Caco-2 (cell line): ENCODE measurements around the gene DPT. TPM values are rescaled to one million over a fixed set of nuclear protein-coding genes. Genes with fewer than 3 reads are reported as not detected.

Source experiments
- BruUV-seq: library from RNA; stranded (reverse); fragments of 400-500 nt; replicated peaks from 2 replicates; lab custom pipeline; 2021; lab: Mats Ljungman, UMichigan
- CTCF ChIA-PET: fragments of 300-600 bp; sonication (Branson Sonifier 250); formaldehyde crosslinking; loops from one replicate; lab custom pipeline; 2022; ENCODE audit warnings: antibody characterized with exemption; lab: Charles Lee
- POLR2A ChIA-PET: fragments of 300-600 bp; sonication (Branson Sonifier 250); formaldehyde crosslinking; loops from one replicate; lab custom pipeline; 2022; ENCODE audit warnings: antibody characterized with exemption; lab: Charles Lee
- DNase-seq, 2 experiments: peaks; one replicate each; pipeline versions ENCODE4 v3.0.0 to v3.0.0-alpha.2; 2020 to 2022
- H3K27me3 ChIP-seq: replicated peaks from 2 replicates; pipeline ENCODE4 v1.6.0; 2011; ENCODE audit warnings: low read length; ENCODE audit not compliant: control insufficient read depth, insufficient read depth
- H3K36me3 ChIP-seq: 2 replicates; pipeline ENCODE4 v1.5.1; 2011; ENCODE audit warnings: low read length; ENCODE audit not compliant: control insufficient read depth, insufficient read depth
- H3K4me1 ChIP-seq: fragments of 250-450 bp; sonication (Bioruptor Pico); 2 replicates; pipeline ENCODE4 v1.5.1; 2020; ENCODE audit warnings: mild to moderate bottlenecking
- H3K4me3 ChIP-seq: 2 replicates; pipeline ENCODE4 v1.5.1; 2011; ENCODE audit warnings: low read depth, mild to moderate bottlenecking, control low read depth, low read length
- H3K9me3 ChIP-seq: fragments of 250-450 bp; sonication (Bioruptor Pico); 2 replicates; pipeline ENCODE4 v1.5.1; 2020; ENCODE audit warnings: mild to moderate bottlenecking, moderate library complexity
- H3K27ac Mint-ChIP-seq: one replicate; pipeline ENCODE4 v1.8.0; 2022; ENCODE audit warnings: mixed read lengths; ENCODE audit not compliant: unreplicated experiment
- H3K27me3 Mint-ChIP-seq: one replicate; pipeline ENCODE4 v1.8.0; 2022; ENCODE audit warnings: mixed read lengths; ENCODE audit not compliant: insufficient read depth, unreplicated experiment
- H3K36me3 Mint-ChIP-seq: one replicate; pipeline ENCODE4 v1.8.0; 2022; ENCODE audit warnings: mild to moderate bottlenecking, mixed read lengths; ENCODE audit not compliant: insufficient read depth, unreplicated experiment
- H3K4me1 Mint-ChIP-seq: one replicate; pipeline ENCODE4 v1.8.0; 2022; ENCODE audit warnings: low read depth, mixed read lengths; ENCODE audit not compliant: unreplicated experiment
- H3K4me3 Mint-ChIP-seq: one replicate; pipeline ENCODE4 v1.8.0; 2022; ENCODE audit warnings: mild to moderate bottlenecking, moderate library complexity, mixed read lengths; ENCODE audit not compliant: unreplicated experiment
- H3K9me3 Mint-ChIP-seq: one replicate; pipeline ENCODE4 v1.8.0; 2022; ENCODE audit warnings: mixed read lengths; ENCODE audit not compliant: unreplicated experiment
- intact Hi-C: fragments of 100-400 bp; cut with micrococcal nuclease; formaldehyde crosslinking; loops from one replicate; pipeline ENCODE4 v1.10.0; 2022; ENCODE audit not compliant: unreplicated experiment
- total RNA-seq: library from RNA; stranded (reverse); gene quantifications from 2 replicates; pipeline ENCODE4 v1.2.3, GENCODE V29; 2022
- TF ChIP-seq, protein P1 (sequence below), 2 experiments: fragments of 200-600 bp in 1 of 2; IDR thresholded peaks; 1 replicate in 1 of 2; 2 replicates in 1 of 2; pipeline versions ENCODE4 v1.5.1 to v1.8.0; 2011 to 2022; ENCODE audit warnings: antibody characterized with exemption in 1 of 2, control low read depth in 1 of 2, inconsistent platforms in 1 of 2, low read depth in 1 of 2, low read length in 1 of 2, mild to moderate bottlenecking in 1 of 2, moderate library complexity in 1 of 2; ENCODE audit not compliant: insufficient read depth in 1 of 2, severe bottlenecking in 1 of 2, unreplicated experiment in 1 of 2

The DPT gene
- total RNA-seq, 1 experiment from 2014 or later = not detected

DNA sequence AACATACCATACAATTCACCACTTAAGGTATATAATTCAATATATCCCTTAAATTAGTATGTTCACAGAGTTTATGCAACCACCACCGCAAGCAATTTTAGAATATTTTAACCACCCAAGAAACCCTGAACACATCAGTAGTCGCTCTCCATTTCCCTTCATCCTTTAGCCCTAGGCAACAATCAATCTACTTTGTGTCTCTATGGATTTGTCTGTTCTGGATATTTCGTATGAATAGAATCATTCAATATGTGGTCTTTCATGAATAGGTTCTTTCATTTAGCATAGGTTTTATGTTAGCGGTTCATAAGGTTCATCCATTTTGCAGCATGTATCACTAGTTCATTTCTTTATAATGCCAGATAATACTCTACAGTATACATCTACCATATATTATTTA, 4.2 kb upstream of the DPT start:
- Histone ChIP-seq H3K36me3 (no peaks in the 10 kb centered on the region), H3K27me3 (no peaks in the 10 kb centered on the region), H3K9me3 (no peaks in the 10 kb centered on the region), H3K4me3 (no peak overlapping the region), H3K4me1 (no peaks in the 10 kb centered on the region)
- Mint-ChIP-seq H3K36me3 (no peaks in the 10 kb centered on the region), H3K27ac (no peak overlapping the region), H3K4me1 (peaks cover 9% of the 10 kb centered on the region), H3K27me3 (no peaks in the 10 kb centered on the region), H3K9me3 (no peaks in the 10 kb centered on the region), H3K4me3 (no peak overlapping the region)
- no peak for DNase-seq
- no TSS peak for BruUV-seq
- TF ChIP-seq, protein P1, sequence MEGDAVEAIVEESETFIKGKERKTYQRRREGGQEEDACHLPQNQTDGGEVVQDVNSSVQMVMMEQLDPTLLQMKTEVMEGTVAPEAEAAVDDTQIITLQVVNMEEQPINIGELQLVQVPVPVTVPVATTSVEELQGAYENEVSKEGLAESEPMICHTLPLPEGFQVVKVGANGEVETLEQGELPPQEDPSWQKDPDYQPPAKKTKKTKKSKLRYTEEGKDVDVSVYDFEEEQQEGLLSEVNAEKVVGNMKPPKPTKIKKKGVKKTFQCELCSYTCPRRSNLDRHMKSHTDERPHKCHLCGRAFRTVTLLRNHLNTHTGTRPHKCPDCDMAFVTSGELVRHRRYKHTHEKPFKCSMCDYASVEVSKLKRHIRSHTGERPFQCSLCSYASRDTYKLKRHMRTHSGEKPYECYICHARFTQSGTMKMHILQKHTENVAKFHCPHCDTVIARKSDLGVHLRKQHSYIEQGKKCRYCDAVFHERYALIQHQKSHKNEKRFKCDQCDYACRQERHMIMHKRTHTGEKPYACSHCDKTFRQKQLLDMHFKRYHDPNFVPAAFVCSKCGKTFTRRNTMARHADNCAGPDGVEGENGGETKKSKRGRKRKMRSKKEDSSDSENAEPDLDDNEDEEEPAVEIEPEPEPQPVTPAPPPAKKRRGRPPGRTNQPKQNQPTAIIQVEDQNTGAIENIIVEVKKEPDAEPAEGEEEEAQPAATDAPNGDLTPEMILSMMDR (IDR thresholded peaks at IDR 0.05; ENCODE audit: insufficient read depth in 1 of 2, low read depth in 1 of 2, low read length in 1 of 2, severe bottlenecking in 1 of 2, unreplicated experiment in 1 of 2) = no peak
- intact Hi-C loops = loop anchor here (10.0 kb wide), 1 partner anchor 142 kb away; no protein-coding TSS in a partner anchor
- ChIA-PET POLR2A (no interaction called here), CTCF (no interaction called here)

DNA sequence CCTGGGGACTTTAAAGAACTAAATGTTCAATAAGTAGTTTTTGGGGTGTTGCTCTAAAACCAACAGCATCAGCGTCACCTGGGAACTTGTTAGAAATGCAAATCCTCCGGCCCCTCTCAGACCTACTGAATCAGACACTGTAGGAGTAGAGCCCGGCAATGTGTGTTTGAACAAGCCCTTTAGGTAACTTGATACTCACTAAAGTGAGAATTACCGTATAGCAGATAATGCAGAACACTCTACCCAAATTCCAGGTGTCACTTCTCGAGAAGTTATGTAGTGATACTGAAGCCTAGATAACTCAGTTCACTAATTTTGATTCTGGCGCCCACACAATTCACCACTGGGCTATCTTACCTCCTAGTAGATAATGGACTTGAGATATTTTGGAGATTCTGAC, 3.7 kb upstream of the DPT start:
- H3K9me3 Mint-ChIP-seq = no peaks in the 10 kb centered on the region

DNA sequence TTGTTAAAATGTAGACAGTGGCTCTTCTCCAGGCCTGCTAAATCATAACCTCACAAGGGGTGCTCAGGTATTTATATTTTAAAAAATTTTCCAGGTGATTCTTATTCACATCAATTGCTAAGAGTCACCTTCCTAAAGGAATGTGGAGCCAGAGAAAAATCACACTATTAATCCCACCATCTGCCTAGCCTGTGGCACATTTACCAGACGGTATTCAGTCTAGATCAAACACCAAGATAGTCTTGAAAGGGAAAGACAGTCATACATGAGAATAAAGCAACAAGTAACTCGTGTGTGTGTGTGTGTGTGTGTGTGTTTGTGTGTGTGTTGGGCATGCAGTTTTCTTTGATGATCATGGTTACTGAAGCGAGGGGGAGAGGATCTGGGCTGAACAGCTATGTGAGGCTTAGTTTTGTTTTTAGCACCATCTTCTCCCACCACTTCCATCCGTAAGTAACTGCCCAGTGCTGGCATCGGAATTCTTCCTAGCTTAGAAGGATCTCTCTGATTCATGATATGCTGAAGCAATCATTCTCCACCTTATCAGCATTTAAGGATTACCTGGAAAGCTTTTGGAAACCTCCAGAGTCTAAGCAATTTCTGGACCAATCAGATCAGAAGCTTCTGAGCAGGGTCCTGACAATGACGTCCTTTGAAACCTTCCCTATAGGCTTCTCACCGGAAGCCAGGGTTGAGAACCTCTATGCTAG, 2.4 kb upstream of the DPT start:
- no TSS peak for BruUV-seq
- no peaks in the 10 kb centered on the region for H3K36me3 ChIP-seq
- ChIA-PET CTCF (no interaction called here), POLR2A (no interaction called here)
- no peak for DNase-seq
- no peaks in the 10 kb centered on the region for H3K4me1 ChIP-seq
- no peaks in the 10 kb centered on the region for H3K9me3 ChIP-seq
- Mint-ChIP-seq H3K9me3 (no peaks in the 10 kb centered on the region), H3K27me3 (no peaks in the 10 kb centered on the region), H3K4me3 (no peak overlapping the region), H3K4me1 (peaks cover 9% of the 10 kb centered on the region), H3K36me3 (no peaks in the 10 kb centered on the region), H3K27ac (no peak overlapping the region)
- TF ChIP-seq, protein P1 (IDR thresholded peaks at IDR 0.05; ENCODE audit: insufficient read depth in 1 of 2, low read depth in 1 of 2, low read length in 1 of 2, severe bottlenecking in 1 of 2, unreplicated experiment in 1 of 2) = no peak
- no peak overlapping the region for H3K4me3 ChIP-seq
- H3K27me3 ChIP-seq = no peaks in the 10 kb centered on the region
- intact Hi-C loops = loop anchor here (10.0 kb wide), 1 partner anchor 143 kb away; no protein-coding TSS in a partner anchor

More for the DNA sequence above, 3.7 kb upstream of the DPT start:
- intact Hi-C loops = loop anchor here (10.0 kb wide), 1 partner anchor 142 kb away; no protein-coding TSS in a partner anchor
- H3K27ac Mint-ChIP-seq = no peak overlapping the region
- TF ChIP-seq, protein P1 (IDR thresholded peaks at IDR 0.05; ENCODE audit: insufficient read depth in 1 of 2, low read depth in 1 of 2, low read length in 1 of 2, severe bottlenecking in 1 of 2, unreplicated experiment in 1 of 2) = no peak
- no peaks in the 10 kb centered on the region for H3K9me3 ChIP-seq
- no peak overlapping the region for H3K4me3 Mint-ChIP-seq
- H3K36me3 Mint-ChIP-seq = no peaks in the 10 kb centered on the region
- CTCF ChIA-PET = no interaction called here
- no peaks in the 10 kb centered on the region for H3K27me3 Mint-ChIP-seq
- DNase-seq = no peak
- H3K4me3 ChIP-seq = no peak overlapping the region
- H3K27me3 ChIP-seq = no peaks in the 10 kb centered on the region
- BruUV-seq = no TSS peak
- H3K4me1 Mint-ChIP-seq = peaks cover 9% of the 10 kb centered on the region
- POLR2A ChIA-PET = no interaction called here
- H3K4me1 ChIP-seq = no peaks in the 10 kb centered on the region
- H3K36me3 ChIP-seq = no peaks in the 10 kb centered on the region
